HepG2 (cell line): ENCODE results near the gene WHAMM. TPM values are rescaled to one million over a fixed set of nuclear protein-coding genes. Genes with fewer than 3 reads are reported as not detected.

Experiments used
- ARID5B ChIP-seq: IDR thresholded peaks from 2 replicates; pipeline ENCODE4 v1.4.0; 2020; ENCODE audit warnings: mild to moderate bottlenecking, missing genetic modification reagents
- ATF2 ChIP-seq: sonication (generic); formaldehyde crosslinking; IDR thresholded peaks from 2 replicates; pipeline ENCODE4 v1.4.0; 2020; ENCODE audit warnings: missing genetic modification reagents
- ATF4 ChIP-seq, 2 experiments: fragments of 450-650 bp in 1 of 2; sonication (generic) in 1 of 2; formaldehyde crosslinking; IDR thresholded peaks; 2 replicates each; pipeline versions ENCODE4 v1.5.0 to v1.8.0; 2020 to 2022; ENCODE audit warnings: mild to moderate bottlenecking in 1 of 2, missing genetic modification reagents in 1 of 2
- CEBPB ChIP-seq: IDR thresholded peaks from 2 replicates; pipeline ENCODE4 v1.6.1; 2011; ENCODE audit warnings: low read depth, low read length, improper control_type of control experiment, borderline replicate concordance
- CEBPG ChIP-seq: IDR thresholded peaks from 2 replicates; pipeline ENCODE4 v1.6.1; 2016
- CREM ChIP-seq, 2 experiments: sonication (generic) in 1 of 2; formaldehyde crosslinking in 1 of 2; IDR thresholded peaks; 2 replicates each; pipeline versions ENCODE4 v1.4.0 to v1.6.1; 2016 to 2020; ENCODE audit warnings: antibody characterized with exemption in 1 of 2, mild to moderate bottlenecking in 1 of 2, missing genetic modification reagents in 1 of 2
- FOXA3 ChIP-seq: IDR thresholded peaks from 2 replicates; pipeline ENCODE4 v1.6.1; 2016; ENCODE audit warnings: missing genetic modification reagents, missing compliant biosample characterization
- GATAD2A ChIP-seq: IDR thresholded peaks from 2 replicates; pipeline ENCODE4 v1.6.1; 2016
- HNF1A ChIP-seq, 2 experiments: sonication (generic) in 1 of 2; formaldehyde crosslinking in 1 of 2; IDR thresholded peaks; 2 replicates each; pipeline versions ENCODE4 v1.4.0 to v1.6.1; 2016 to 2020; ENCODE audit warnings: borderline replicate concordance in 1 of 2, low read depth in 1 of 2, mild to moderate bottlenecking in 1 of 2, missing genetic modification reagents in 1 of 2
- NR2C2 ChIP-seq: sonication (generic); formaldehyde crosslinking; IDR thresholded peaks from 2 replicates; pipeline ENCODE4 v1.4.0; 2020; ENCODE audit warnings: missing genetic modification reagents, mild to moderate bottlenecking, moderate library complexity, borderline replicate concordance
- PTBP1 ChIP-seq: fragments of 200-400 bp; formaldehyde crosslinking; IDR thresholded peaks from 2 replicates; pipeline ENCODE4 v1.6.1; 2018; ENCODE audit warnings: low read length, low read depth; ENCODE audit not compliant: poor library complexity, severe bottlenecking
- RARA ChIP-seq: IDR thresholded peaks from 2 replicates; pipeline ENCODE4 v1.6.1; 2016; ENCODE audit warnings: missing genetic modification reagents, missing compliant biosample characterization
- ZFP36L1 ChIP-seq: sonication (generic); formaldehyde crosslinking; IDR thresholded peaks from 2 replicates; pipeline ENCODE4 v1.8.0; 2022; ENCODE audit warnings: mild to moderate bottlenecking, missing genetic modification reagents, moderate library complexity
- ZNF33B ChIP-seq: sonication (generic); formaldehyde crosslinking; IDR thresholded peaks from 2 replicates; pipeline ENCODE4 v1.5.1; 2020; ENCODE audit warnings: mild to moderate bottlenecking, missing genetic modification reagents
- ZNF441 ChIP-seq: sonication (generic); formaldehyde crosslinking; IDR thresholded peaks from 2 replicates; pipeline ENCODE4 v1.7.0; 2021; ENCODE audit warnings: missing genetic modification reagents, borderline replicate concordance
- ZNF607 ChIP-seq: sonication (generic); formaldehyde crosslinking; IDR thresholded peaks from 2 replicates; pipeline ENCODE4 v1.5.1; 2020; ENCODE audit warnings: missing genetic modification reagents, mild to moderate bottlenecking, borderline replicate concordance
- ZNF644 ChIP-seq: IDR thresholded peaks from 2 replicates; pipeline ENCODE4 v1.6.1; 2016; ENCODE audit warnings: low read depth
- polyA plus RNA-seq, 8 experiments: library from polyadenylated mRNA; depleted of rRNA in 3 of 8; stranded (reverse) in 7 of 8; unstranded in 1 of 8; fragments of >200 nt; fragmentation: Illumina TruSeq in 4 of 8; extraction: Trizol in 4 of 8; gene quantifications; 2 replicates each; pipeline versions ENCODE4 v1.2.1 to v1.2.3, GENCODE V29; 2011 to 2016; ENCODE audit warnings: low read depth in 4 of 8, missing spikeins in 1 of 8, mixed read lengths in 1 of 8; ENCODE audit not compliant: insufficient read depth in 1 of 8
- total RNA-seq, 5 experiments: library from RNA; depleted of rRNA; stranded (reverse); fragments of >200 nt; fragmentation: Illumina TruSeq; extraction: Trizol; gene quantifications; 2 replicates each; pipeline ENCODE4 v1.2.3, GENCODE V29; 2016; ENCODE audit warnings: low read depth in 1 of 5

WHAMM gene
- total and polyA plus RNA-seq, 2 of the 13 experiments (the other 11 are each of a cell fraction or from before 2014, with no cell fraction given), result 2.9 to 3.0 TPM

- TF ChIP-seq ATF4 (CRISPR knock-in tag; IDR thresholded peaks at IDR 0.05) (peak in 1 of 2 experiments; percentile 71; a peak in 2 of 4 replicates), RARA (CRISPR knock-in tag) (peak; percentile 58), ZNF607 (no peak), ZFP36L1 (CRISPR knock-in tag) (no peak), ZNF33B (CRISPR knock-in tag) (0 out of 2 replicates have a peak, but pooled peaks have one; percentile 84), ARID5B (CRISPR knock-in tag) (peak; percentile 52; the same call in 1 of the 2 replicates), ZNF441 (CRISPR knock-in tag) (0 out of 2 replicates have a peak, but pooled peaks have one; percentile 43), CEBPB (peak; percentile 91), GATAD2A (CRISPR knock-in tag) (peak; percentile 65), ZNF644 (CRISPR knock-in tag) (no peak), PTBP1 (no peak), CEBPG (CRISPR knock-in tag) (peak; percentile 89), FOXA3 (peak; percentile 48), NR2C2 (0 out of 2 replicates have a peak, but pooled peaks have one; percentile 36), ATF2 (0 out of 2 replicates have a peak, but pooled peaks have one; percentile 51), CREM (IDR thresholded peaks at IDR 0.05) (no peak), CREM (CRISPR knock-in tag; IDR thresholded peaks at IDR 0.05) (no peak), HNF1A (IDR thresholded peaks at IDR 0.05; ENCODE audit: low read depth) (peak; percentile 69), HNF1A (CRISPR knock-in tag; IDR thresholded peaks at IDR 0.05; ENCODE audit: borderline replicate concordance) (peak; percentile 84)
These were observed 18.6 kb downstream of the WHAMM start (continued) for GRCh38 chr15:82828075-82828474.
